ENCODE data around the gene ARL15. TPM values are rescaled to one million over a fixed set of nuclear protein-coding genes. Genes with fewer than 3 reads are reported as not detected.

Gene ARL15
- total and polyA plus RNA-seq, 9 of the 15 experiments (the other 6 are each of a cell fraction or from before 2014, with no cell fraction given) = 18.5 to 80.4 (median 57.0) TPM

DNA sequence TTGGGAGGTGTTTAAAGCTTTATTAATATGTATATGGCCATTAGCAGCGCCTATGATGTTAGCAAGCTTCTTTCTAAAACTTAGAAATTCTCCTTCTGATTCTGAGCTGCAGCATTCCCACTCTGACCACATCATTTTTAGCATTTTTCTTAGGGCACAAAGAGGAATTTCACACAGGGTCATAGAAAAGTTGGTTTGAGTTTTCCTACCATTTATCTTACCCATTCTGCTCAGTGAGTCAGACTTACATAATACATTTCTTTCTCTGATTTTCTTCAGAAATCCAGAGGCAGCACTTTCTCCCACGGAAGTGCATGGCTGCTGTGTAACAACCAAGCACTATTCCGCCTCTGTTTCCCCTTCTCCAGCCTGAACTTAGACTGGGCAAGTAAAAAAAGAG lies 246.6 kb downstream of the ARL15 start:
- Histone ChIP-seq H3K4me2 (ENCODE audit: insufficient read depth, low read length) (no peak overlapping the region), H3K27ac (ENCODE audit: extremely low read depth, low read depth, low read length) (no peak overlapping the region), H3K79me2 (ENCODE audit: control insufficient read depth, insufficient read depth, low read length) (0 out of 3 replicates have a peak, but pooled peaks cover 6% of the 10 kb centered on the region), H3K9me1 (ENCODE audit: control insufficient read depth, insufficient read depth, low read length) (no peaks in the 10 kb centered on the region), H3K36me3 (ENCODE audit: control insufficient read depth, insufficient read depth, low read length) (peaks cover 8% of the 10 kb centered on the region; the same call in 2 of the 3 replicates), H2AFZ (ENCODE audit: low read depth, low read length) (no peak overlapping the region), H3K9ac (ENCODE audit: insufficient read depth in 1 of 2, low read depth in 2 of 2, low read length in 2 of 2) (no peak overlapping the region), H3K4me3 (no peak overlapping the region), H3K9me3 (replicated peaks; ENCODE audit: control insufficient read depth, insufficient read depth, low read depth, low read length) (no peaks in the 10 kb centered on the region), H3K27me3 (ENCODE audit: control insufficient read depth in 2 of 2, insufficient read depth in 2 of 2, low read length in 2 of 2) (no peaks in the 10 kb centered on the region), H4K20me1 (replicated peaks; ENCODE audit: control insufficient read depth, insufficient read depth, low read length) (no peaks in the 10 kb centered on the region), H3K4me1 (replicated peaks in 1 of 2; ENCODE audit: control insufficient read depth in 2 of 2, insufficient read depth in 2 of 2, low read length in 2 of 2) (no peaks in the 10 kb centered on the region)
- DNase-seq (ENCODE audit: extremely low read depth in 1 of 4, low spot score in 3 of 4) (no peak), FAIRE-seq (no peak), ATAC-seq (no peak)
- no TSS peak for BruUV-seq (replicated peaks)
- in situ Hi-C loops (cut with MboI) (no loop called here), intact Hi-C loops (cut with micrococcal nuclease) (loop anchor here (5.0 kb wide), 1 partner anchor 582 kb away; the partner anchor contains the start of gene FST)
- CTCF ChIA-PET (ENCODE audit: low intra/inter-chr PET ratio) = no interaction called here
- TF ChIP-seq POLR3A (IDR thresholded peaks at IDR 0.05; ENCODE audit: borderline replicate concordance, extremely low read depth, insufficient read depth, insufficient read length) (no peak), PYGO2 (tag; IDR thresholded peaks at IDR 0.05) (no peak), ZNF232 (CRISPR knock-in tag; IDR thresholded peaks at IDR 0.05) (no peak), HDAC8 (tag; IDR thresholded peaks at IDR 0.05) (no peak), HMG20B (CRISPR knock-in tag; IDR thresholded peaks at IDR 0.05) (no peak), ZC3H11A (IDR thresholded peaks at IDR 0.05; ENCODE audit: low read depth, low read length) (no peak), ZSCAN29 (IDR thresholded peaks at IDR 0.05) (no peak)
- TF ChIP-seq, protein P1, sequence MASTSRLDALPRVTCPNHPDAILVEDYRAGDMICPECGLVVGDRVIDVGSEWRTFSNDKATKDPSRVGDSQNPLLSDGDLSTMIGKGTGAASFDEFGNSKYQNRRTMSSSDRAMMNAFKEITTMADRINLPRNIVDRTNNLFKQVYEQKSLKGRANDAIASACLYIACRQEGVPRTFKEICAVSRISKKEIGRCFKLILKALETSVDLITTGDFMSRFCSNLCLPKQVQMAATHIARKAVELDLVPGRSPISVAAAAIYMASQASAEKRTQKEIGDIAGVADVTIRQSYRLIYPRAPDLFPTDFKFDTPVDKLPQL (IDR thresholded peaks at IDR 0.05; ENCODE audit: extremely low read depth, insufficient read length) = no peak
- TF ChIP-seq, protein P2, sequence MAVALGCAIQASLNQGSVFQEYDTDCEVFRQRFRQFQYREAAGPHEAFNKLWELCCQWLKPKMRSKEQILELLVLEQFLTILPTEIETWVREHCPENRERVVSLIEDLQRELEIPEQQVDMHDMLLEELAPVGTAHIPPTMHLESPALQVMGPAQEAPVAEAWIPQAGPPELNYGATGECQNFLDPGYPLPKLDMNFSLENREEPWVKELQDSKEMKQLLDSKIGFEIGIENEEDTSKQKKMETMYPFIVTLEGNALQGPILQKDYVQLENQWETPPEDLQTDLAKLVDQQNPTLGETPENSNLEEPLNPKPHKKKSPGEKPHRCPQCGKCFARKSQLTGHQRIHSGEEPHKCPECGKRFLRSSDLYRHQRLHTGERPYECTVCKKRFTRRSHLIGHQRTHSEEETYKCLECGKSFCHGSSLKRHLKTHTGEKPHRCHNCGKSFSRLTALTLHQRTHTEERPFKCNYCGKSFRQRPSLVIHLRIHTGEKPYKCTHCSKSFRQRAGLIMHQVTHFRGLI (CRISPR knock-in tag; IDR thresholded peaks at IDR 0.05) = no peak
- WGBS (ENCODE audit: insufficient coverage, low coverage, missing lambda C conversion rate) = 87% methylated on average over 3 of the region's 3 CpGs
- POLR2A ChIA-PET = no interaction called here

All from K562 (cell line).